Ishikawa (cell line): Measurements from ENCODE around the gene GCH1.

Experiments
- CEBPB ChIP-seq: IDR thresholded peaks from 2 replicates; pipeline ENCODE4 v1.6.1; 2012
- CREB1 ChIP-seq: IDR thresholded peaks from 2 replicates; pipeline ENCODE4 v1.6.1; 2012; ENCODE audit warnings: low read depth
- EGR1 ChIP-seq: IDR thresholded peaks from 2 replicates; pipeline ENCODE4 v1.6.1; 2012
- EP300 ChIP-seq: IDR thresholded peaks from 2 replicates; pipeline ENCODE4 v1.6.1; 2012; ENCODE audit warnings: borderline replicate concordance
- FOXM1 ChIP-seq: IDR thresholded peaks from 2 replicates; pipeline ENCODE4 v1.6.1; 2012; ENCODE audit warnings: low read depth, borderline replicate concordance
- MAX ChIP-seq: IDR thresholded peaks from 2 replicates; pipeline ENCODE4 v1.6.1; 2012
- NFIC ChIP-seq: IDR thresholded peaks from 2 replicates; pipeline ENCODE4 v1.6.1; 2012
- RAD21 ChIP-seq: IDR thresholded peaks from 2 replicates; pipeline ENCODE4 v1.6.1; 2012; ENCODE audit warnings: low read depth
- REST ChIP-seq: IDR thresholded peaks from 2 replicates; pipeline ENCODE4 v1.6.1; 2012; ENCODE audit warnings: low read depth, mild to moderate bottlenecking
- TAF1 ChIP-seq: IDR thresholded peaks from 2 replicates; pipeline ENCODE4 v1.6.1; 2012; ENCODE audit warnings: low read depth, mild to moderate bottlenecking
- TCF12 ChIP-seq: IDR thresholded peaks from 2 replicates; pipeline ENCODE4 v1.6.1; 2012; ENCODE audit warnings: low read depth
- TEAD4 ChIP-seq: IDR thresholded peaks from 2 replicates; pipeline ENCODE4 v1.6.1; 2012
- USF1 ChIP-seq: IDR thresholded peaks from 2 replicates; pipeline ENCODE4 v1.6.1; 2012
- YY1 ChIP-seq: IDR thresholded peaks from 2 replicates; pipeline ENCODE4 v1.6.1; 2012; ENCODE audit warnings: low read depth
- ZBTB7A ChIP-seq: IDR thresholded peaks from 2 replicates; pipeline ENCODE4 v1.6.1; 2012; ENCODE audit warnings: low read depth

Gene GCH1

DNA sequence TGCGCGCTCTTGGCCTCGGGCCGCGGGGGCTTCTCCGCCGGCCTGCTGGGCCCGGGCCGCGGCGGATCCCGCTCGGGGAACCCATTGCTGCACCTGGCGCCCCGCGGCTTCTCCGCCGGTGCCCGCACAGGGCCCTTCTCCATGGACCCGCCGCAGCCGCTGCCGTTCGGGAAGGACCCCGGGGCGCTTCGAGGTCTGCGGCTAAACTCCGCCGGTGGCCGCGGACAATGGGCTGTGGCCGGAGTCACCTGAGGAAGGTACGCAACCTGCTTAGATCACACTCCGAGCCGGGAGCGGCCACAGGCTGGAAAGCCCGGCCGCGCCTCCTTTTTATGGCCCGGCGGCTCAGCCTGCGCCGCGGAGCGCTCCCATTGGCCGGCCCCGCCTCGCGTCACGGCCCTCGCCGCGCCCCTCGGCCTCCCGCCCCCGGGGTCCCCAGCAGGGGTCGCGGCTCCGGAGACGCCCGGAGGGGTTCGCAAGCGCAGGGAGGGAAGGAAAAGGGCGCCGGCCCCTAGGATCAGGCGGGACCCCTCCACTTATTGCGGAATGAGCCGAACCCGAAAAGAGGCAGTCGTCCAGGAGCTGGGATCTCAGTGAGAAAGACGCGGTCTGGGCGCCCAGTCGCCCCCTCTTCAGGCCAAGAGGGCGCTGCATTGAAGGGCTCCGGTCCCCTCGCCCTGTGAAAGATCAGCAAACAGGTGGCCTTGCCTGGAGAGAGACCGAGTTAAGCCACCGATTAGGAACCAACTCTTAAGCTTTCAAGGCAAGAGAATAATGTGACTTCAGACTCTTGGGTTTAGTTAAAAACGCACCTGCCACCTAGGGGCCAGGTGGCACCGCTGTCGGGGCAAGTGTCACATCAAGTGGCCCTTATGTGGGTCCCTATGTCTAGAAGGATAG is at the start of gene GCH1:
Gene GCH1 (minus strand): TSS at position 306 of the 900 bp plus-strand sequence. CDS start 163 bp downstream, at position 143.
- TF ChIP-seq TEAD4 (no peak), EGR1 (peak; percentile 53), CREB1 (no peak), TCF12 (peak; percentile 35; the same call in 1 of the 2 replicates), YY1 (peak; percentile 67; the same call in 1 of the 2 replicates), EP300 (no peak), FOXM1 (no peak), TAF1 (peak; percentile 81), NFIC (no peak), MAX (peak; percentile 24; the same call in 1 of the 2 replicates), REST (no peak), CEBPB (no peak), USF1 (peak; percentile 40), RAD21 (peak; percentile 21; the same call in 1 of the 2 replicates), ZBTB7A (peak; percentile 98)

GRCh38 chr14:54947230-54947629 is 44.6 kb upstream of the GCH1 start:
- no peak for TF ChIP-seq CEBPB
- no peak for TF ChIP-seq YY1
- no peak for TF ChIP-seq RAD21
- TF ChIP-seq USF1 = no peak
- TF ChIP-seq TEAD4 = no peak
- TF ChIP-seq TCF12 = no peak
- TF ChIP-seq EP300 = no peak
- no peak for TF ChIP-seq NFIC
- no peak for TF ChIP-seq REST
- no peak for TF ChIP-seq EGR1
- no peak for TF ChIP-seq CREB1
- TF ChIP-seq ZBTB7A = no peak
- TF ChIP-seq MAX = no peak
- TF ChIP-seq FOXM1 = no peak
- TF ChIP-seq TAF1 = no peak

- TF ChIP-seq REST (no peak), FOXM1 (no peak), NFIC (no peak)
Measured at GRCh38 chr14:54946500-54946899, 43.9 kb upstream of the GCH1 start.

DNA sequence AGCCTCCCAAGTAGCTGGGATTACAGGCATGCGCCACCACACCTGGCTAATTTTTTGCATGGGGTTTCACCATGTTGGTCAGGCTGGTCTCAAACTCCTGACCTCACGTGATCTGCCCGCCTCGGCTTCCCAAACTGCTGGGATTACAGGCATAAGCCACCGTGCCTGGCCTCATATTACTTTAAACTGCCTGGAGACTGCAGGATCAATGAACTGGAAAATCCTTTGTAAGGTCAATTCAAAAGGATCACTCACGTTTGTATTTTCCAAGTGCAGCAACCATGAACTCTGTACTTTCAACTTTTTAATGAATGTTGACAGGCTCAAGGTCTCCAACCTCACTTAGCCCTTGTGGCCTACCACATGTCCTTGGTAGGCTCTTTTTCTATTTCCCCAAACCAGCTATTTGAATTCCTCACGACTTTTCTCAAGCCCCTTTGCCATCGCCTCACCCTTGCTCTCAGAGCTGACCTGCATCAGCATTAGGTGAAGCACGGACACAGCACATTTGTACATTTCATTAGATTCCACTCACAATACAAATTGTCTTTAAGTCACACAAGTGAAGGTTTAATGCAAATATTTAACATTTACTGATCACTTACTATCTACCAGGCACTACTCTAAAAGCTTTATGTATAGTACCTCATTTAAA is 42.2 kb upstream of the GCH1 start:
- TF ChIP-seq TEAD4 = no peak
- no peak for TF ChIP-seq EP300
- TF ChIP-seq MAX = no peak
- no peak for TF ChIP-seq CREB1
